Measurements from ENCODE around the gene PABPN1L.

GRCh38 chr16:88878967-88879787 lies 12.7 kb upstream of the PABPN1L start:
- TF ChIP-seq CTCF (IDR thresholded peaks at IDR 0.05), result no peak
- TF ChIP-seq POLR2A (IDR thresholded peaks at IDR 0.05), result no peak
